Subcutaneous adipose tissue (tissue), 4 donors: Measurements from ENCODE around the gene MISP3. TPM values are rescaled to one million over a fixed set of nuclear protein-coding genes. Genes with fewer than 3 reads are reported as not detected.

ENCODE experiments used
- total RNA-seq, 4 donors: library from RNA; depleted of rRNA; stranded (reverse); fragments of >200 nt; gene quantifications; one replicate each; pipeline ENCODE4 v1.1.0, GENCODE V29; 2016
- TF ChIP-seq, protein P1 (sequence below): fragments of 450-650 bp; IDR thresholded peaks from one replicate; pipeline ENCODE4 v1.5.1; 2016; ENCODE audit warnings: low read depth, mild to moderate bottlenecking, control low read depth, antibody characterized with exemption, moderate library complexity

The MISP3 gene
- total RNA-seq, 4 donors from 2014 or later, result 1.3 to 3.7 (median 3.6) TPM; not detected in 1

DNA sequence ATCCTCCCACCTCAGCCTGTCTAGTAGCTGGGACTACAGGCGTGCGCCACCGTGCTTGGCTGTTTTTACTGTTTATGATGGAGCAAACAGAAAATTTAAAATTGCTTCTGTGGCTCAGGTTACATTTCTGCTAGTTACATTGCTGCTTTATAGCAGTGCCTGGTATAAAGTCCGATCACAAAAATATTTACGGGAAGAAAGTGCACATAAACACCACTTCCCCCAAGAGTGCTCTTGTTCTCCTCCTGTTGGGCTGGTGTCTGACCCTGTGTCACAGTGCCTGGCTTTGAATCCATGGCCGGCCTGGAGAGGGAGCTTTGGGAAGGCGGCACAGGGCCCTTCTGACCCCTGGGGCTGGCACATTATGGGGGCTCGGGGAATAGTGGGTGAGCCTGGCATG, 33.1 kb downstream of the MISP3 start:
- TF ChIP-seq, protein P1, sequence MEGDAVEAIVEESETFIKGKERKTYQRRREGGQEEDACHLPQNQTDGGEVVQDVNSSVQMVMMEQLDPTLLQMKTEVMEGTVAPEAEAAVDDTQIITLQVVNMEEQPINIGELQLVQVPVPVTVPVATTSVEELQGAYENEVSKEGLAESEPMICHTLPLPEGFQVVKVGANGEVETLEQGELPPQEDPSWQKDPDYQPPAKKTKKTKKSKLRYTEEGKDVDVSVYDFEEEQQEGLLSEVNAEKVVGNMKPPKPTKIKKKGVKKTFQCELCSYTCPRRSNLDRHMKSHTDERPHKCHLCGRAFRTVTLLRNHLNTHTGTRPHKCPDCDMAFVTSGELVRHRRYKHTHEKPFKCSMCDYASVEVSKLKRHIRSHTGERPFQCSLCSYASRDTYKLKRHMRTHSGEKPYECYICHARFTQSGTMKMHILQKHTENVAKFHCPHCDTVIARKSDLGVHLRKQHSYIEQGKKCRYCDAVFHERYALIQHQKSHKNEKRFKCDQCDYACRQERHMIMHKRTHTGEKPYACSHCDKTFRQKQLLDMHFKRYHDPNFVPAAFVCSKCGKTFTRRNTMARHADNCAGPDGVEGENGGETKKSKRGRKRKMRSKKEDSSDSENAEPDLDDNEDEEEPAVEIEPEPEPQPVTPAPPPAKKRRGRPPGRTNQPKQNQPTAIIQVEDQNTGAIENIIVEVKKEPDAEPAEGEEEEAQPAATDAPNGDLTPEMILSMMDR, result no peak

DNA sequence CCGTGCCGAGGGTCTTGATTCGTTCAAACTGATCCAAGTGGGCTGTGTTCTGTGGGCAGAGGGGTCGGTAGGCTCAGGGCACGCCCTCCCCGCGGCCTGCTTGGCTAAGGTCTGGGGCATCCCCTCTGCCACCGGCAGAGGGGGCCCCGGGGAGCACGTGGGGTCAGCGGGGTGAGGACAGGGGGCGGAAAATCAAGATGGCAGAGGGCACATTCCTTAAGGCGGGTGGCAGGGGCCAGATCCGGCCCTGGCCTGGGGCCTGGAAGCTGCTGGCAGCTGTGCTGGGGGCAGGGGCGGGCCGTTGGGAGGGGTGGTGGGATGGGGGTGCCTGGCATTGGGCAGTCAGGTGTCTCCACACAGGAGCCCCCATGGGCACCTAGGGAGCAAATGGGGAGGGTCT, 34.3 kb downstream of the MISP3 start:
- TF ChIP-seq, protein P1, result no peak

DNA sequence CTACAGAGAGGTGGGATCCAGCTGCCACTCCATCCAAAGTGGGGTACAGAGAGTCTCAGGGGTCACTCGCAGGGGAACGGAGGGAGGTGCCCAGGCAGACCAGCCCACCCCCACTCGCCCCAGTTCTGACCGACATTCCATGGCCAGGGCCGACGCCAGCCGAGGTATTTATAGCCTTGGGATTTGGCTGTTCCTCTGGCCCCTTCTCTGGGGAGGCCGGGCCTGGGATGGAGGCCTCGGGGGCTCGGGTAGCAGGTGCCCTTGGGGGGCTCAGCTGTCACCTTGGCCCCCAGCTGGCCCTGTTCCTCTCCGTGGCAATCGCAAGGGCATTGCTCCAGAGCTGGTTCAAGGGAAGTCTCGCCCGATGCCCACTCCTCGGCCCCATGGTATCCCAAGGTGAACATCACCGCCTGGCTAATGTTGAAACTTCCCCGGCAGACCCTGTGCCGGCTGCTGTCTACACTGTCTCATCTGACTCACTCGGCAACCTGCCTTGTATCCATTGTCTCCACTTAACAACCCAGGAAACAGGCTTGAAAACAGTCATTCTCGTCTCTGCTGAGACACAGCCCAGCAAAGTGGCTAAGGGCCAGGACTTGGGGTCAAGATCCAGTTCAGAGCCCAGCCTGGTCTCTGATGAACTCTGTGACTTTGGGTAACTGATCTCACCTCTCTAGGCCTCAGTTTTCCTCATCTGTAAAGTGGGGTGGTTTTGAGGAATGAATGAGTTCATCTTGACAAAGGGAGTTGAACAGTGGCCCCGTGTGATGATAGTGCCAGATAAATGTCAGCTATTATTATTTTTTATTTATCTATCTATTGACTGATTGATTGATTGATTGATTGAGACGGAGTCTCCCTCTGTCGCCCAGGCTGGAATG, 35.2 kb downstream of the MISP3 start:
- TF ChIP-seq, protein P1, result no peak

DNA sequence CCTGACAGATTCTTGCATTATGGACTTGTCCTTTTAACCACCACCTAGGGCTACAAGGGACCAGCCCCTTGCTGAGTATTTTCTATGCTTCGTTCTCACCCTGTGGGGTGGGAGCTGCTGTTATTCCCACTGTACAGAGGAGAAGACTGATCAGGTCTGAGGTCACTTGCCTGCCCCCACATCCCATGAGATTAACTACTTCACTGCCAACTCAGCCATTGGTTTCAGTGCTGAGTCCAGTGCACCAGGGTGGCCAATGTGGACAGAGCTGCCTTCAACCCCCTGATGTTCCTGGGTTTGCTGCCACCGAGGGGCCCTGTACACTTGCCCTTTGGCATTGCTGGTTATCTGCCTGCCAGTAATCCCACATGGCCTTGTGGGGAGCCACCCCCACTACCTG, 38.1 kb downstream of the MISP3 start:
- TF ChIP-seq, protein P1, result no peak

DNA sequence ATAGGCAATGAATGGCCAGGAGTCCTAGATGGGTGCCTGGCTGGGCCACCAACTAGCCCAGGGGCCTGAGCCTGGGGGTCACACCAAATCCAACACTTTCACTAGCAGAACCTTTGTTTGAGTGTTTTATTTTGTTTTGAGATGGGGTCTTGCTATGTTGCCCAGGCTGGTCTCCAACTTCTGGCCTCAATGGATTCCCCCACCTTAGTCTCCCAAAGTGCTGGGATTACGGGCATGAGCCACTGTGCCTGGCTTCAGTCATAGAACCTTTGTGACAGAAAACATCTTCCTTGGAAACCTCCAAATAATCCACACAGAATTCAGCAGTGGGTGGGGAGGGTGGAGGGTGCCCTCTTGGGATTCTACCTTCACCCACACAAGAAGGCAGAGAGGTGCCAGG, 38.9 kb downstream of the MISP3 start:
- TF ChIP-seq, protein P1, result no peak

DNA sequence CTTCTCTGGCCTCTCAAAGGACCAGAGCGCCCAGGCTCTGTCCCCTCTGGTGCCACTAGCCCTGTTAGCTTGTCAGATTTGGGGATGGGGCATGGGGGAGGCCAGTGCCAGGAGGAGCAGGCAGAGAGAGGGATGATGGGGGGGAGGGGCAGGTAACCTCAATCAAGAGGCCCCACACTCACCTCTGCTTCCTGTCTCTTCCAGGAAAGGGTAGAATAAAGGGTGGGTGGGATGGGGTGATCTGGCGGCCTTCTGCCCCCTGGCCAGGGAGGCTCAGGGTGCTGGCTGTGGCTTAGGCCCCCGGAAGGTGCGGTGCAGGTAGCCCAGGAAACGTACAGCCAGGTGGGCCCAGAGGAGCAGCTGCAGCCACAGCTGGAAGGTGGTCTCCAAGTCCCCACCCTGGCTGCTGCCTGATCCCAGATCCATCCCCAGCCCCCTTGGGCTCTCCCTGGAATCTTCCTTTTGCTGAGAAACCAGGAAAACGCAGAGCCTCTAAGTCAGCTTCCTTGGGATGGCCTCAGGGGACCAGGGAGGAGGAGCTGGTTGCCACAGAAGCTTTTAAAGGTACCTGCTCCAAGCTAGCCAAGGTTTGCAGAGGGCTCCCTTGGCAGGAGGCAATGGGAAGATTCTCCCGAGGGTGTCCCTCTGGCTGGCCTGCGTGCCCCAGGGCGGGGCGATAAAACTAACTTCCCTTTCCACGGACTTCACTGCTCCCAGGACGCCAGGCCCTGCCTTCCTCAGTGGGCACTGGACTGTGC, 39.6 kb downstream of the MISP3 start:
- TF ChIP-seq, protein P1, result no peak

DNA sequence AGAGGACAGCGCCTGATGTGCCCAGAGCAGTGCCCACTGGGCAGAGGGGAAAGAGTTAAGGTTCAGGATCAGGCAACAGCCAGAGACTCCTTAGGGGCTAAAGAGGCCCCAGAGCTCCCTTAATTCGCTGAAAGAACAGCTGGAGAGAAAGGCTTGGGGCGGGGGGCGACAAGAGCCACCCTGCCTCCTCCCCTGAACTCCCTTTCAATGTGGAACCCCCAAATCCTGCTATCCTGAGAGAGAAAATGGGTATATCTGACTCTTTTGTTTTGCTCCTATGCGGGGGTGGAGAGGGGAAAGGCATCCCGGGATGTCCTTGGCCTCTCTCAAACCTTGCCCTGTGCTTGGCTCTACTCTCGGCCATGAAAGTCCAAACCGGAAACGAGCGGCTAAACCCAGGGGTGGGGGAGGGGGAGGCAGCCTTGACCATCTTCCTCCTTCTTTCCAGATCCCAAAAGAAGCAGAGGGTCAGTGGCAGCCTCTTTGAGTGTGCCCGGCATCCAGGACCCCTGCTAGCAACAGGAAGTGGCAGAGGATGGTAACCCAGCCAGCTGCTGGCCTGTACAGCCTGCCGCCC, 40.3 kb downstream of the MISP3 start:
- TF ChIP-seq, protein P1, result no peak
